Endothelial cell of umbilical vein (primary cell): ENCODE data around the gene MALSU1. TPM values are rescaled to one million over a fixed set of nuclear protein-coding genes. Genes with fewer than 3 reads are reported as not detected.

Source experiments
- BruUV-seq: library from RNA; stranded (reverse); fragments of 400-500 nt; replicated peaks from 2 replicates; lab custom pipeline; 2021; lab: Mats Ljungman, UMichigan
- CTCF ChIA-PET: fragments of 300-600, 350-600 bp; sonication (Branson Sonifier 250); formaldehyde crosslinking; loops from one replicate; lab custom pipeline; 2021; ENCODE audit warnings: antibody characterized with exemption, inconsistent platforms; lab: Charles Lee
- POLR2A ChIA-PET: fragments of 300-600, 350-600 bp; sonication (Branson Sonifier 250); formaldehyde crosslinking; loops from one replicate; lab custom pipeline; 2021; ENCODE audit warnings: antibody characterized with exemption, inconsistent platforms; lab: Charles Lee
- DNase-seq: peaks from one replicate; pipeline ENCODE4 v3.0.0-alpha.2; 2011; ENCODE audit warnings: low read depth, low spot score
- FAIRE-seq: peaks from 2 replicates; lab custom pipeline; 2011; peaks lifted over from hg19 to GRCh38; lab: Jason Lieb, UNC
- H2AFZ ChIP-seq: 2 replicates; pipeline ENCODE4 v1.6.0; 2012; ENCODE audit warnings: low read depth, low read length, control low read depth, inconsistent platforms
- H3K27ac ChIP-seq: 2 replicates; pipeline ENCODE4 v1.5.1; 2011; ENCODE audit warnings: low read depth, mild to moderate bottlenecking, control low read depth, low read length, moderate library complexity; ENCODE audit not compliant: insufficient read depth
- H3K27me3 ChIP-seq, 2 experiments: 2 replicates each; pipeline versions ENCODE4 v1.6.0 to v1.6.1; 2011; ENCODE audit warnings: low read length in 2 of 2, mixed read lengths in 1 of 2; ENCODE audit not compliant: control insufficient read depth in 2 of 2, insufficient read depth in 2 of 2
- H3K36me3 ChIP-seq, 2 experiments: 2 replicates in 1 of 2; 3 replicates in 1 of 2; pipeline ENCODE4 v1.5.1; 2011; ENCODE audit warnings: low read length in 2 of 2, mild to moderate bottlenecking in 1 of 2, moderate library complexity in 1 of 2; ENCODE audit not compliant: control insufficient read depth in 2 of 2, insufficient read depth in 2 of 2; ENCODE audit errors: extremely low read depth in 1 of 2
- H3K4me1 ChIP-seq: 3 replicates; pipeline ENCODE4 v1.5.1; 2011; ENCODE audit warnings: mild to moderate bottlenecking, low read length; ENCODE audit not compliant: control insufficient read depth, insufficient read depth; ENCODE audit errors: extremely low read depth
- H3K4me2 ChIP-seq: 2 replicates; pipeline ENCODE4 v1.6.1; 2011; ENCODE audit warnings: low read length, control low read depth, mixed read lengths; ENCODE audit not compliant: insufficient read depth
- H3K4me3 ChIP-seq, 3 experiments: fragments of 200-600 bp in 1 of 3; sonication (generic), shearing (Covaris generic) in 1 of 3; replicated peaks in 1 of 3; 2 replicates each; pipeline ENCODE4 v1.5.1; 2011 to 2016; ENCODE audit warnings: control low read depth in 3 of 3, low read length in 3 of 3, mild to moderate bottlenecking in 2 of 3, inconsistent platforms in 1 of 3, low read depth in 1 of 3, moderate library complexity in 1 of 3; ENCODE audit not compliant: insufficient read depth in 1 of 3
- H3K79me2 ChIP-seq: 2 replicates; pipeline ENCODE4 v1.6.0; 2012; ENCODE audit warnings: low read length, inconsistent platforms; ENCODE audit not compliant: control insufficient read depth, insufficient read depth
- H3K9ac ChIP-seq: replicated peaks from 2 replicates; pipeline ENCODE3; 2011; ENCODE audit warnings: low read length, control low read depth; ENCODE audit not compliant: insufficient read depth; ENCODE audit errors: extremely low read depth
- H3K9me1 ChIP-seq: replicated peaks from 3 replicates; pipeline ENCODE4 v1.6.0; 2011; ENCODE audit warnings: mild to moderate bottlenecking, low read length; ENCODE audit not compliant: control insufficient read depth, insufficient read depth; ENCODE audit errors: extremely low read depth
- H3K9me3 ChIP-seq: replicated peaks from 2 replicates; pipeline ENCODE4 v1.5.1; 2012; ENCODE audit warnings: low read length, inconsistent platforms; ENCODE audit not compliant: control insufficient read depth, insufficient read depth
- H4K20me1 ChIP-seq: replicated peaks from 2 replicates; pipeline ENCODE3; 2011; ENCODE audit warnings: mild to moderate bottlenecking, low read length; ENCODE audit not compliant: control insufficient read depth, insufficient read depth; ENCODE audit errors: extremely low read depth
- EZH2 ChIP-seq: IDR thresholded peaks from 2 replicates; pipeline ENCODE4 v1.6.1; 2012; ENCODE audit warnings: borderline replicate concordance, low read depth, mild to moderate bottlenecking, moderate library complexity, low read length, inconsistent platforms; ENCODE audit not compliant: severe bottlenecking
- FOS ChIP-seq: IDR thresholded peaks from 2 replicates; pipeline ENCODE4 v1.6.1; 2011; ENCODE audit warnings: mild to moderate bottlenecking, low read length, moderate library complexity, borderline replicate concordance; ENCODE audit not compliant: insufficient read depth
- GATA2 ChIP-seq: IDR thresholded peaks from 2 replicates; pipeline ENCODE4 v1.7.0; 2011; ENCODE audit warnings: low read depth, mild to moderate bottlenecking, moderate library complexity, mixed read lengths, low read length; ENCODE audit not compliant: insufficient read length, insufficient read depth
- JUN ChIP-seq: IDR thresholded peaks from 2 replicates; pipeline ENCODE4 v1.6.1; 2011; ENCODE audit warnings: borderline replicate concordance, low read depth; ENCODE audit not compliant: insufficient read length, insufficient read depth
- MAX ChIP-seq: IDR thresholded peaks from 2 replicates; pipeline ENCODE4 v1.6.1; 2011; ENCODE audit not compliant: insufficient read depth, insufficient read length
- MYC ChIP-seq: IDR thresholded peaks from one replicate; pipeline ENCODE4 v1.6.1; 2011; ENCODE audit warnings: mild to moderate bottlenecking, low read depth, low read length
- POLR2A ChIP-seq: IDR thresholded peaks from 2 replicates; pipeline ENCODE4 v1.6.1; 2012; ENCODE audit warnings: low read depth, mild to moderate bottlenecking, control low read depth, low read length
- POLR2AphosphoS5 ChIP-seq: IDR thresholded peaks from 2 replicates; pipeline ENCODE4 v1.6.1; 2012; ENCODE audit warnings: low read depth, mild to moderate bottlenecking, control low read depth, low read length, moderate library complexity; ENCODE audit not compliant: insufficient read depth
- dilution Hi-C: fragments of 300-500 bp; cut with MboI; formaldehyde crosslinking; loops from one replicate; pipeline ENCODE4 v1.15.0; 2019; ENCODE audit warnings: low sequenced_read_pairs; ENCODE audit not compliant: extremely low pct_ligation_motif_present
- intact Hi-C: fragments of 100-400 bp; cut with micrococcal nuclease; formaldehyde crosslinking; loops from one replicate; pipeline ENCODE4 v1.10.0; 2022
- polyA plus RNA-seq, 4 experiments: library from polyadenylated mRNA; depleted of rRNA in 3 of 4; stranded (reverse) in 3 of 4; unstranded in 1 of 4; fragments of >200 nt; gene quantifications; 2 replicates each; pipeline versions ENCODE4 v1.2.1 to v1.2.3, GENCODE V29; 2011 to 2012; ENCODE audit warnings: missing spikeins in 1 of 4
- total RNA-seq: library from RNA; stranded (reverse); gene quantifications from 2 replicates; pipeline ENCODE4 v1.2.3, GENCODE V29; 2021
- TF ChIP-seq, protein P1 (sequence below), 2 donors: IDR thresholded peaks; 1 replicate in 1 of 2; 2 replicates in 1 of 2; pipeline ENCODE4 v1.5.1; 2011; ENCODE audit warnings: low read length in 2 of 2, mild to moderate bottlenecking in 2 of 2, moderate library complexity in 2 of 2, control low read depth in 1 of 2, inconsistent platforms in 1 of 2, low read depth in 1 of 2; ENCODE audit not compliant: insufficient read depth in 1 of 2; ENCODE audit errors: extremely low read depth in 1 of 2

Gene MALSU1
- total and polyA plus RNA-seq, 2 donors (not counting 3 experiments of a cell fraction or from before 2014, with no cell fraction given), result 62.6 to 68.0 TPM

GRCh38 chr7:23267357-23267756 lies 31.8 kb upstream of the MALSU1 start:
- Histone ChIP-seq H3K79me2 (no peaks in the 10 kb centered on the region), H2AFZ (no peak overlapping the region), H3K4me2 (no peak overlapping the region), H3K4me1 (no peaks in the 10 kb centered on the region), H3K9me3 (no peaks in the 10 kb centered on the region), H3K4me3 (no peak overlapping the region), H4K20me1 (no peaks in the 10 kb centered on the region), H3K27ac (no peak overlapping the region), H3K27me3 (no peaks in the 10 kb centered on the region), H3K36me3 (no peaks in the 10 kb centered on the region), H3K9me1 (no peaks in the 10 kb centered on the region), H3K9ac (no peak overlapping the region)
- intact Hi-C loops (loop anchor here (10.0 kb wide), 1 partner anchor 743 kb away; no protein-coding TSS in a partner anchor), dilution Hi-C loops (no loop called here)
- TF ChIP-seq MYC, result no peak
- no peak for TF ChIP-seq POLR2AphosphoS5
- no peak for TF ChIP-seq GATA2
- no peak for TF ChIP-seq MAX
- TF ChIP-seq EZH2, result no peak
- no peak for TF ChIP-seq FOS
- TF ChIP-seq JUN, result no peak
- TF ChIP-seq POLR2A, result no peak
- TF ChIP-seq, protein P1, sequence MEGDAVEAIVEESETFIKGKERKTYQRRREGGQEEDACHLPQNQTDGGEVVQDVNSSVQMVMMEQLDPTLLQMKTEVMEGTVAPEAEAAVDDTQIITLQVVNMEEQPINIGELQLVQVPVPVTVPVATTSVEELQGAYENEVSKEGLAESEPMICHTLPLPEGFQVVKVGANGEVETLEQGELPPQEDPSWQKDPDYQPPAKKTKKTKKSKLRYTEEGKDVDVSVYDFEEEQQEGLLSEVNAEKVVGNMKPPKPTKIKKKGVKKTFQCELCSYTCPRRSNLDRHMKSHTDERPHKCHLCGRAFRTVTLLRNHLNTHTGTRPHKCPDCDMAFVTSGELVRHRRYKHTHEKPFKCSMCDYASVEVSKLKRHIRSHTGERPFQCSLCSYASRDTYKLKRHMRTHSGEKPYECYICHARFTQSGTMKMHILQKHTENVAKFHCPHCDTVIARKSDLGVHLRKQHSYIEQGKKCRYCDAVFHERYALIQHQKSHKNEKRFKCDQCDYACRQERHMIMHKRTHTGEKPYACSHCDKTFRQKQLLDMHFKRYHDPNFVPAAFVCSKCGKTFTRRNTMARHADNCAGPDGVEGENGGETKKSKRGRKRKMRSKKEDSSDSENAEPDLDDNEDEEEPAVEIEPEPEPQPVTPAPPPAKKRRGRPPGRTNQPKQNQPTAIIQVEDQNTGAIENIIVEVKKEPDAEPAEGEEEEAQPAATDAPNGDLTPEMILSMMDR (IDR thresholded peaks at IDR 0.05; ENCODE audit: extremely low read depth in 1 of 2, insufficient read depth in 1 of 2, low read depth in 1 of 2, low read length in 2 of 2), result no peak
- ChIA-PET POLR2A (no interaction called here), CTCF (interaction anchor here (0.8 kb wide), 1 partner anchor 280 kb away, joined by 3 read pairs; no protein-coding TSS in a partner anchor)
- BruUV-seq, result no TSS peak
- DNase-seq (no peak), FAIRE-seq (no peak)
